Anterior cingulate cortex (tissue), 58 donors: Measurements from ENCODE around the gene RPIA.
"Not testable (repeated sequence)": the region's sequence is repeated elsewhere in the genome, so short reads cannot be mapped to it uniquely, and the experiment has no call there.

Experiments
- DNase-seq, 58 donors: peaks; one replicate each; lab custom pipeline; 2025; lab: John Stamatoyannopoulos, UW

Gene RPIA

GRCh38 chr2:88765154-88765888, 73.8 kb downstream of the RPIA start:
- peak in 35 of 58 donors; percentile 10 to 70 (median 34) for DNase-seq

GRCh38 chr2:88765889-88766481, 74.5 kb downstream of the RPIA start:
- not testable (repeated sequence) for DNase-seq

GRCh38 chr2:88770016-88770415, 78.5 kb downstream of the RPIA start:
- no peak for DNase-seq

GRCh38 chr2:88773233-88774028, 82.0 kb downstream of the RPIA start:
- not testable (repeated sequence) for DNase-seq

- not testable (repeated sequence) for DNase-seq
Observed at GRCh38 chr2:88789213-88789612, 97.7 kb downstream of the RPIA start.

- not testable (repeated sequence) for DNase-seq
Observed at GRCh38 chr2:88795932-88796331, 104.5 kb downstream of the RPIA start.

- not testable (repeated sequence) for DNase-seq
Observed at GRCh38 chr2:88796523-88796922, 105.0 kb downstream of the RPIA start.

- not testable (repeated sequence) for DNase-seq
Observed at GRCh38 chr2:88797164-88797563, 105.7 kb downstream of the RPIA start.
